Tibial nerve (tissue), 4 donors: ENCODE measurements around the gene NXPH3. TPM values are rescaled to one million over a fixed set of nuclear protein-coding genes. Genes with fewer than 3 reads are reported as not detected.

Experiments used
- DNase-seq, 2 donors: peaks; one replicate each; pipeline ENCODE4 v3.0.0-alpha.2; 2019; ENCODE audit warnings: low spot score in 2 of 2
- H3K27ac ChIP-seq, 4 donors: fragments of 200-600 bp; sonication (generic) in 3 of 4; one replicate each; pipeline ENCODE4 v1.5.1; 2017 to 2019; ENCODE audit warnings: mild to moderate bottlenecking in 1 of 4
- H3K27me3 ChIP-seq, 2 donors: fragments of 200-600 bp; sonication (generic) in 1 of 2; one replicate each; pipeline versions ENCODE4 v1.5.1 to v1.6.0; 2017 to 2019
- H3K36me3 ChIP-seq, 3 donors: fragments of 200-600 bp; sonication (generic); one replicate each; pipeline ENCODE4 v1.5.1; 2018 to 2019
- H3K4me1 ChIP-seq, 4 donors: fragments of 200-600 bp; sonication (generic) in 3 of 4; one replicate each; pipeline ENCODE4 v1.5.1; 2017 to 2019
- H3K4me3 ChIP-seq, 4 donors: fragments of 200-600 bp; sonication (generic) in 3 of 4; one replicate each; pipeline ENCODE4 v1.5.1; 2017 to 2019; ENCODE audit warnings: mild to moderate bottlenecking in 1 of 4, moderate library complexity in 1 of 4
- H3K9me3 ChIP-seq, 4 donors: fragments of 200-600 bp; sonication (generic) in 3 of 4; one replicate each; pipeline ENCODE4 v1.5.1; 2017 to 2019
- CTCF ChIP-seq, 5 experiments: fragments of 200-600 bp in 3 of 5; fragments of 450-650 bp in 2 of 5; sonication (generic) in 3 of 5; IDR thresholded peaks; one replicate each; pipeline ENCODE4 v1.5.1; 2016 to 2019; ENCODE audit warnings: antibody characterized with exemption in 5 of 5, mild to moderate bottlenecking in 3 of 5, moderate library complexity in 2 of 5
- EP300 ChIP-seq, 2 donors: sonication (generic); formaldehyde crosslinking; IDR thresholded peaks; one replicate each; pipeline ENCODE4 v1.6.1; 2017; ENCODE audit warnings: antibody characterized with exemption in 2 of 2, mild to moderate bottlenecking in 1 of 2
- POLR2A ChIP-seq, 2 donors: fragments of 450-650 bp; IDR thresholded peaks; one replicate each; pipeline ENCODE4 v1.6.1; 2017; ENCODE audit warnings: antibody characterized with exemption in 2 of 2, mild to moderate bottlenecking in 2 of 2, moderate library complexity in 2 of 2
- WGBS, 2 donors: methylation state at CpG; one replicate each; pipeline ENCODE4 v1.1.5; 2018; 5-methylcytosine and 5-hydroxymethylcytosine counted together
- total RNA-seq, 4 donors: library from RNA; depleted of rRNA; stranded (reverse); fragments of >200 nt; gene quantifications; one replicate each; pipeline ENCODE4 v1.1.0, GENCODE V29; 2016

NXPH3 gene
- total RNA-seq = 10 to 100 TPM in 2 of 4 donors, 1 to 10 TPM in 2; 5.4 to 21.9 (median 11.4) TPM

DNA sequence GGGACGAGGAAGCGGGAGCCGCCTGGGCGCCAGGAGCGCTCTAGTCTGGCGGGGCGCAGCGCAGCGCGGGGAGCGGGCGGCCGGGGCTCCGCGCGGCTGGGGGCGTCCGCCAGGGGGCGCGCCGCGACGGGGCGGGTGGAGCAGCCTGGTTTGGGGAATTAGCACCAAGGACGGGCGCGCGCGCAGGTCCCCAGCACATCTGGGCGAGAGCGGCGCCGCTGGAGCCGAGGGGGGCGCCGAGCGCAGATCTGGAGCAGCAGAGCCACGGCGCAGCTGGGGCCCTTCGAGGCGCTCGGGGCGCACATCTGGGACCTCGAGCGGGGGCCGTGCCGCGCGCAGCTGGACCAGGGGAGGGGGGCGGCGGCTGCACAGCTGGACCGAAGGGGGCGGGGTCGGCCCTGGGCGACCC is at the start of gene NXPH3:
Gene NXPH3, plus strand, starts transcription at position 193 of the 409 bp plus-strand sequence. CDS start 349 bp downstream, outside the sequence.
- Histone ChIP-seq H3K36me3 (no peaks in the 10 kb centered on the region), H3K27me3 (peaks cover 0 to 11% of the 10 kb centered on the region in 2 donors), H3K4me3 (peak within 1 kb of the TSS; percentile 52 to 80 (median 67)), H3K4me1 (peaks cover 0 to 60% (median 15%) of the 10 kb centered on the region in 4 donors), H3K9me3 (no peaks in the 10 kb centered on the region), H3K27ac (peak within 1 kb of the TSS; percentile 56 to 88 (median 66))
- TF ChIP-seq CTCF (IDR thresholded peaks at IDR 0.05) (peak; percentile 33 to 96 (median 85)), EP300 (IDR thresholded peaks at IDR 0.05) (no peak)
- peak in 1 of 2 donors; percentile 44 for DNase-seq
- WGBS, 2 donors = 1% methylated on average over 26 of the region's 55 CpGs; no CpG with 5 or more reads in 1 of the 2 donors

DNA sequence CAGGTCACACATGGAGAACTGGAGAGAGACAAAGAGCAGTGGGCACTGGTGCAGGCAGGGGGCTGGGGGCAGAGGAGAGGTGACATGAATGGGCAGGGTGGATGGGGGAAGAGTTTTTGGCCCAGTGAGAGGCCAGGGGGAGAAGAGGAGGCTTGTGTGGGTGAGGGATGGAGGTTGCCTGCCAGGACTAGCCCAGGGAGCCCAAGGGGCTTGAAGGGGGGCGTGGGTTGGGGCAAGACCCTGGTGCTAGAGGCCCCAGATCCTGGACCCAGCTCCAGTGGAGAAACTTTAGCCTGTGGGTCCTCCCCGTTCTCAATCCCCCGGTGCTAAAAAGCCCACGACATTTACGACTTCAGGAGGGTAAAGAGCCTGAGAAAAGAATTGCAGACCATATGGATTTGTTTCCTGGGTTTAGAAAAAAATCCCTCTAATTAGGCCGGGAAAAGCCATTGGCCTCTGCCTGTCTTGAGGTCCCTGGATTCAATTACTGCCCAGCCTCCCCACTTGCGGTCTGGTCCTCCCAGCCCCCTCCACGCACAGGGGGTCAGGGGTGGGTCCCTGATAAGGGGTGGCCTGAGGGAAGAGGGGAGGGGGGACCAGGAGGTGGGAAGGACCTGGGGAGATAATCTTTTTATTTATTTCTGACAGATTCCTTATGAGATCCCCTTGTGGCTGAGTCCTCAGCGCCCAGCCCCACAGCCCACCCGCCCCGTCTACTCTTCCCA is 47.6 kb upstream of the NXPH3 start:
- TF ChIP-seq POLR2A (IDR thresholded peaks at IDR 0.05) (no peak), CTCF (IDR thresholded peaks at IDR 0.05) (no peak), EP300 (IDR thresholded peaks at IDR 0.05) (no peak)
- no peak for DNase-seq
- 70 to 72% methylated on average over 11 of the region's 11 CpGs for WGBS, 2 donors
- no peaks in the 10 kb centered on the region for H3K9me3 ChIP-seq
- no peak overlapping the region for H3K4me3 ChIP-seq
- peaks cover 0 to 9% (median 2%) of the 10 kb centered on the region in 4 donors for H3K4me1 ChIP-seq
- H3K27me3 ChIP-seq = no peaks in the 10 kb centered on the region
- no peak overlapping the region for H3K27ac ChIP-seq
- no peaks in the 10 kb centered on the region for H3K36me3 ChIP-seq

- Histone ChIP-seq H3K36me3 (no peaks in the 10 kb centered on the region), H3K4me3 (no peak overlapping the region), H3K27me3 (no peaks in the 10 kb centered on the region), H3K4me1 (peaks cover 0 to 3% (median 0%) of the 10 kb centered on the region in 4 donors), H3K9me3 (no peaks in the 10 kb centered on the region), H3K27ac (no peak overlapping the region)
- 95 to 97% methylated on average over 3 of the region's 3 CpGs for WGBS, 2 donors
- TF ChIP-seq CTCF (IDR thresholded peaks at IDR 0.05) (no peak), POLR2A (IDR thresholded peaks at IDR 0.05) (no peak), EP300 (IDR thresholded peaks at IDR 0.05) (no peak)
- no peak for DNase-seq
These were observed 46.7 kb upstream of the NXPH3 start for GRCh38 chr17:49528966-49529365.

DNA sequence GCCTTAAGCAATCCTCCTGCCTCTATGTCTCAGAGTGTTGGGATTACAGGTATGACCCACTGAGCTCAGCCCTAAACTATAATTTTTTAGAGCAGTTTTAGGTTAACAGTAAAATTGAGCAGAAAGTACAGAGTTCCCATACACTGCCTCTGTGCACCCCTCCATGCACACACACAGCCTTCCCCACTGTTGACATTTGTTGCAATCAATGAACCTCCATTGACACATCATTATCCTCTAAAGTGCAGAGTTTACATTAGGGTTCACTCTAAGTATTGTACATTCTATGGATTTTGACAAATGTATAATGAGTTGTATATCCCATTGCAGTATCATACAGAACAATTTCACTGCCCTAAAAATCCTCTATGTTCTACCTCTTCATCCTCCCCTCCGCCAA is 45.6 kb upstream of the NXPH3 start:
- Histone ChIP-seq H3K4me1 (no peaks in the 10 kb centered on the region), H3K4me3 (no peak overlapping the region), H3K9me3 (no peaks in the 10 kb centered on the region), H3K27me3 (no peaks in the 10 kb centered on the region), H3K36me3 (no peaks in the 10 kb centered on the region), H3K27ac (no peak overlapping the region)
- no peak for DNase-seq
- WGBS, 2 donors = 93 to 98% methylated on average over 1 of the region's 1 CpG
- TF ChIP-seq CTCF (IDR thresholded peaks at IDR 0.05) = no peak
- no peak for TF ChIP-seq POLR2A (IDR thresholded peaks at IDR 0.05)
- no peak for TF ChIP-seq EP300 (IDR thresholded peaks at IDR 0.05)

- Histone ChIP-seq H3K27me3 (no peaks in the 10 kb centered on the region), H3K4me3 (no peak overlapping the region), H3K4me1 (peaks cover 0 to 21% (median 10%) of the 10 kb centered on the region in 4 donors), H3K9me3 (peaks cover 0 to 8% (median 0%) of the 10 kb centered on the region in 4 donors), H3K27ac (peak overlapping the region in 2 of 4 donors; percentile 52 to 64), H3K36me3 (no peaks in the 10 kb centered on the region)
- TF ChIP-seq EP300 (IDR thresholded peaks at IDR 0.05) = no peak
- TF ChIP-seq POLR2A (IDR thresholded peaks at IDR 0.05) = no peak
- TF ChIP-seq CTCF (IDR thresholded peaks at IDR 0.05) = no peak
- no peak for DNase-seq
- 77 to 90% methylated on average over 3 of the region's 3 CpGs for WGBS, 2 donors
These were observed 31.8 kb upstream of the NXPH3 start for GRCh38 chr17:49543860-49544259.
